ENCODE data around the gene SYTL3.

DNA sequence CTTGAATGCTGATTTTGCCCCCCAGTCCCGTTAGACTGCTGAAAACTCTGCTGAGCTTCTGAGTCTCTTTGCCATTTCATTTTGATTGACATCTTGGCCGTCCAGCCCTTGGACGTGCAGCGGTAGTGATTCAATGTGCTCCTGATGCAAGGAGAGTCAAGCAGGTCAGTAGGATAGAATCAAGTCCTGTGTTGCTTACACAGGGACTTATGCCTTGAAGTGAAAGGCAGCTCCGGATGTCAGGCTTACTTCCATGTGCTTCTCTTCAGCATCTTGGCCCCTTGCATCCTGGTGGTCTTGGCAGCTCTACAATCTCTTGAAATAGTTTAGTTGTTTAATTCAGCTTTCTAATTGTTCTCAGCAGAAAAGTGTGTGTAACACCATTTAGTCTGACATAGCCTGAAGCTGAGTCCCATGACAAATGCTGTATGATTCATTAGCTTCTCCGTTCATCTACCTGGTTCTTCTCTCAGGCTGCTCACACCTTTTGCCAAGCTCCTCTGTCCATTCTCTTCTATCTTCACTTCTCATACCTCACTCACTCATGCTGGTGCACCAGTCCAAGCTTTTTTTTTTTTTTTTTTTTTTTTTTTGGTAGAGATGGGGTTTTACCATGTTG is 93.3 kb downstream of the SYTL3 start:
- TF ChIP-seq CTCF (IDR thresholded peaks at IDR 0.05; ENCODE audit: low read length): no peak
- no peak for TF ChIP-seq EZH2 (IDR thresholded peaks at IDR 0.05; ENCODE audit: borderline replicate concordance, low read length)
